Mesodermal cell (in vitro differentiated cells): ENCODE results near the gene ACTL7A.
"Not testable (repeated sequence)": the region's sequence is repeated elsewhere in the genome, so short reads cannot be mapped to it uniquely, and the experiment has no call there.

ENCODE experiments used
- H3K27ac ChIP-seq: 2 replicates; pipeline ENCODE4 v1.7.0; 2013; ENCODE audit warnings: mild to moderate bottlenecking, low read depth, low read length, moderate library complexity; ENCODE audit not compliant: severe bottlenecking
- H3K36me3 ChIP-seq: 2 replicates; pipeline ENCODE4 v1.7.1; 2013; ENCODE audit warnings: mild to moderate bottlenecking, low read length, moderate library complexity; ENCODE audit not compliant: control insufficient read depth, insufficient read depth
- H3K4me1 ChIP-seq: one replicate; pipeline ENCODE4 v1.7.1; 2013; ENCODE audit warnings: mild to moderate bottlenecking, low read length; ENCODE audit not compliant: insufficient read depth, control insufficient read depth, poor library complexity, severe bottlenecking
- H3K4me3 ChIP-seq: 2 replicates; pipeline ENCODE4 v1.7.0; 2013; ENCODE audit warnings: low read length, control low read depth, mild to moderate bottlenecking; ENCODE audit not compliant: insufficient read depth, poor library complexity, severe bottlenecking; ENCODE audit errors: extremely low read depth
- H3K9me3 ChIP-seq: 2 replicates; pipeline ENCODE4 v1.7.1; 2013; ENCODE audit warnings: mild to moderate bottlenecking, low read length, moderate library complexity; ENCODE audit not compliant: control insufficient read depth
- WGBS, 2 experiments: methylation state at CpG; one replicate each; pipeline ENCODE4 v1.1.5; 2013; ENCODE audit warnings: missing lambda C conversion rate in 2 of 2; ENCODE audit not compliant: insufficient coverage in 2 of 2; 5-methylcytosine and 5-hydroxymethylcytosine counted together

ACTL7A gene

GRCh38 chr9:108835831-108836230, 26.2 kb upstream of the ACTL7A start:
- Histone ChIP-seq H3K4me3 (no peak overlapping the region), H3K4me1 (peaks cover 9% of the 10 kb centered on the region), H3K27ac (peak overlapping the region; percentile 37), H3K9me3 (no peaks in the 10 kb centered on the region), H3K36me3 (no peaks in the 10 kb centered on the region)
- WGBS, 2 experiments = 60 to 79% methylated on average over 6 to 7 of the region's 7 CpGs

GRCh38 chr9:108836319-108836718, 25.7 kb upstream of the ACTL7A start:
- Histone ChIP-seq H3K4me1 (peaks cover 9% of the 10 kb centered on the region), H3K9me3 (no peaks in the 10 kb centered on the region), H3K4me3 (no peak overlapping the region), H3K27ac (peak overlapping the region; percentile 2), H3K36me3 (no peaks in the 10 kb centered on the region)
- 96 to 97% methylated on average over 6 to 7 of the region's 9 CpGs for whole genome bisulfite sequencing, 2 experiments

- H3K36me3 ChIP-seq = no peaks in the 10 kb centered on the region
- 78 to 82% methylated on average over 5 of the region's 5 CpGs for WGBS, 2 experiments
These were observed 25.3 kb upstream of the ACTL7A start for GRCh38 chr9:108836781-108837180.

GRCh38 chr9:108837530-108837929, 24.5 kb upstream of the ACTL7A start:
- H3K27ac ChIP-seq = no peak overlapping the region
- peaks cover 9% of the 10 kb centered on the region for H3K4me1 ChIP-seq
- H3K36me3 ChIP-seq = no peaks in the 10 kb centered on the region
- no peaks in the 10 kb centered on the region for H3K9me3 ChIP-seq
- 92 to 96% methylated on average over 2 of the region's 4 CpGs for WGBS, 2 experiments
- H3K4me3 ChIP-seq = no peak overlapping the region

More at GRCh38 chr9:108836781-108837180, 25.3 kb upstream of the ACTL7A start:
- peaks cover 9% of the 10 kb centered on the region for H3K4me1 ChIP-seq
- no peak overlapping the region for H3K27ac ChIP-seq
- H3K4me3 ChIP-seq = no peak overlapping the region
- no peaks in the 10 kb centered on the region for H3K9me3 ChIP-seq

GRCh38 chr9:108838017-108838416, 24.0 kb upstream of the ACTL7A start:
- no peak overlapping the region for H3K4me3 ChIP-seq
- H3K27ac ChIP-seq = no peak overlapping the region
- peaks cover 9% of the 10 kb centered on the region for H3K4me1 ChIP-seq
- WGBS, 2 experiments = 90 to 97% methylated on average over 5 of the region's 6 CpGs
- no peaks in the 10 kb centered on the region for H3K9me3 ChIP-seq
- H3K36me3 ChIP-seq = no peaks in the 10 kb centered on the region

GRCh38 chr9:108839561-108839960, 22.5 kb upstream of the ACTL7A start:
- H3K27ac ChIP-seq, H3K9me3 ChIP-seq, H3K36me3 ChIP-seq, H3K4me3 ChIP-seq, H3K4me1 ChIP-seq: not testable (repeated sequence)
- 80% methylated on average over 1 of the region's 5 CpGs; no CpG with 5 or more reads in 1 of the 2 experiments for WGBS, 2 experiments

GRCh38 chr9:108842610-108843295, 19.3 kb upstream of the ACTL7A start:
- no peaks in the 10 kb centered on the region for H3K36me3 ChIP-seq
- H3K9me3 ChIP-seq = no peaks in the 10 kb centered on the region
- H3K4me3 ChIP-seq = no peak overlapping the region
- H3K4me1 ChIP-seq = no peaks in the 10 kb centered on the region
- WGBS, 2 experiments = 83 to 85% methylated on average over 14 to 15 of the region's 16 CpGs
- no peak overlapping the region for H3K27ac ChIP-seq

- 100% methylated on average over 1 of the region's 2 CpGs for WGBS, 2 experiments
- Histone ChIP-seq H3K4me1 (no peaks in the 10 kb centered on the region), H3K9me3 (no peaks in the 10 kb centered on the region), H3K36me3 (no peaks in the 10 kb centered on the region), H3K4me3 (no peak overlapping the region), H3K27ac (no peak overlapping the region)
These were observed 17.7 kb upstream of the ACTL7A start for GRCh38 chr9:108844391-108844790.

- WGBS, 2 experiments = 100% methylated on average over 1 to 2 of the region's 2 CpGs
- no peaks in the 10 kb centered on the region for H3K4me1 ChIP-seq
- no peaks in the 10 kb centered on the region for H3K36me3 ChIP-seq
- no peak overlapping the region for H3K27ac ChIP-seq
- no peak overlapping the region for H3K4me3 ChIP-seq
- H3K9me3 ChIP-seq = no peaks in the 10 kb centered on the region
These were observed 17.2 kb upstream of the ACTL7A start for GRCh38 chr9:108844856-108845255.

GRCh38 chr9:108845507-108845906, 16.6 kb upstream of the ACTL7A start:
- Histone ChIP-seq H3K27ac (no peak overlapping the region), H3K4me3 (no peak overlapping the region), H3K9me3 (no peaks in the 10 kb centered on the region), H3K4me1 (no peaks in the 10 kb centered on the region), H3K36me3 (no peaks in the 10 kb centered on the region)
- WGBS, 2 experiments = 90 to 94% methylated on average over 3 to 4 of the region's 5 CpGs

- Histone ChIP-seq H3K4me1 (no peaks in the 10 kb centered on the region), H3K4me3 (no peak overlapping the region), H3K9me3 (no peaks in the 10 kb centered on the region), H3K27ac (no peak overlapping the region), H3K36me3 (no peaks in the 10 kb centered on the region)
- no CpG with 5 or more reads among the region's 2 CpGs for whole genome bisulfite sequencing, 2 experiments
These were observed 16.1 kb upstream of the ACTL7A start for GRCh38 chr9:108845947-108846346.
